ENCODE results near the gene MYH11. TPM values are rescaled to one million over a fixed set of nuclear protein-coding genes. Genes with fewer than 3 reads are reported as not detected.
"Not testable (repeated sequence)": the region's sequence is repeated elsewhere in the genome, so short reads cannot be mapped to it uniquely, and the experiment has no call there.

MYH11 gene
- total RNA-seq, 3 donors from 2014 or later, result 11.7 to 144 (median 96.6) TPM

DNA sequence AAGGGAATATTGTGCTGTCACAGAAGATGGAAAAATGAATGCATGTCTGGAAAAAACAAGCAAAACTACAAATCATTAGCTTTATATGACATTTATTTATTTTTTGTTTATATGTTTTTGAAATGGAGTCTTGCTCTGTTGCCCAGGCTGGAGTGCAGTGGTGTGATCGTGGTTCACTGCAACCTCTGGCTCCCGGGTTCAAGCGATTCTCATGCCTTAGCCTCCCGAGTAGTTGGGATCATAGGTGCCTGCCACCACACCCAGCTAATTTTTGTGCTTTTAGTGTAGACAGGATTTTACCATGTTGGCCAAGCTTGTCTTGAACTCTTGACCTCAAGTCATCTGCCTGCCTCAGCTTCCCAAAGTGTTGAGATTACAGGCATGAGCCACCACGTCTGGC lies 198.3 kb downstream of the MYH11 start:
- no peak overlapping the region for H3K4me3 ChIP-seq
- peaks cover 0 to 3% of the 10 kb centered on the region in 2 donors for H3K4me1 ChIP-seq
- no peaks in the 10 kb centered on the region for H3K36me3 ChIP-seq
- intact Hi-C loops (cut with DNase I; ENCODE audit: low total_unique reads), result no loop called here
- no peaks in the 10 kb centered on the region for H3K27me3 ChIP-seq
- DNase-seq (ENCODE audit: low spot score in 2 of 2), result no peak
- no peaks in the 10 kb centered on the region for H3K9me3 ChIP-seq
- TF ChIP-seq POLR2AphosphoS5 (IDR thresholded peaks at IDR 0.05) (no peak), POLR2A (IDR thresholded peaks at IDR 0.05) (no peak)
- TF ChIP-seq, protein P1, sequence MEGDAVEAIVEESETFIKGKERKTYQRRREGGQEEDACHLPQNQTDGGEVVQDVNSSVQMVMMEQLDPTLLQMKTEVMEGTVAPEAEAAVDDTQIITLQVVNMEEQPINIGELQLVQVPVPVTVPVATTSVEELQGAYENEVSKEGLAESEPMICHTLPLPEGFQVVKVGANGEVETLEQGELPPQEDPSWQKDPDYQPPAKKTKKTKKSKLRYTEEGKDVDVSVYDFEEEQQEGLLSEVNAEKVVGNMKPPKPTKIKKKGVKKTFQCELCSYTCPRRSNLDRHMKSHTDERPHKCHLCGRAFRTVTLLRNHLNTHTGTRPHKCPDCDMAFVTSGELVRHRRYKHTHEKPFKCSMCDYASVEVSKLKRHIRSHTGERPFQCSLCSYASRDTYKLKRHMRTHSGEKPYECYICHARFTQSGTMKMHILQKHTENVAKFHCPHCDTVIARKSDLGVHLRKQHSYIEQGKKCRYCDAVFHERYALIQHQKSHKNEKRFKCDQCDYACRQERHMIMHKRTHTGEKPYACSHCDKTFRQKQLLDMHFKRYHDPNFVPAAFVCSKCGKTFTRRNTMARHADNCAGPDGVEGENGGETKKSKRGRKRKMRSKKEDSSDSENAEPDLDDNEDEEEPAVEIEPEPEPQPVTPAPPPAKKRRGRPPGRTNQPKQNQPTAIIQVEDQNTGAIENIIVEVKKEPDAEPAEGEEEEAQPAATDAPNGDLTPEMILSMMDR (IDR thresholded peaks at IDR 0.05), result no peak
- no peak overlapping the region for H3K27ac ChIP-seq

- intact Hi-C loops (cut with DNase I; ENCODE audit: low total_unique reads), result no loop called here
- Histone ChIP-seq H3K4me1 (peaks cover 0 to 3% of the 10 kb centered on the region in 2 donors), H3K27me3 (no peaks in the 10 kb centered on the region), H3K4me3 (no peak overlapping the region), H3K36me3 (no peaks in the 10 kb centered on the region), H3K27ac (no peak overlapping the region), H3K9me3 (no peaks in the 10 kb centered on the region)
- TF ChIP-seq POLR2AphosphoS5 (IDR thresholded peaks at IDR 0.05) (no peak), POLR2A (IDR thresholded peaks at IDR 0.05) (no peak)
- TF ChIP-seq, protein P1 (IDR thresholded peaks at IDR 0.05), result no peak
- no peak for DNase-seq (ENCODE audit: low spot score in 2 of 2)
Observed at GRCh38 chr16:15658149-15658548, 198.7 kb downstream of the MYH11 start.

DNA sequence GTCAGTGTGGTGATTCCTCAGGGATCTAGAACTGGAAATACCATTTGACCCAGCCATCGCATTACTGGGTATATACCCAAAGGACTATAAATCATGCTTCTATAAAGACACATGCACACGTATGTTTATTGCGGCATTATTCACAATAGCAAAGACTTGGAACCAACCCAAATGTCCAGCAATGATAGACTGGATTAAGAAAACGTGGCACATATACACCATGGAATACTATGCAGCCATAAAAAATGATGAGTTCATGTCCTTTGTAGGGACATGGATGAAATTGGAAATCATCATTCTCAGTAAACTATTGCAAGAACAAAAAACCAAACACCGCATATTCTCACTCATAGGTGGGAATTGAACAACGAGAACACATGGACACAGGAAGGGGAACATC lies 201.3 kb downstream of the MYH11 start:
- H3K4me3 ChIP-seq; H3K27me3 ChIP-seq; H3K9me3 ChIP-seq; intact Hi-C loops (cut with DNase I; ENCODE audit: low total_unique reads); H3K4me1 ChIP-seq; H3K27ac ChIP-seq; H3K36me3 ChIP-seq; DNase-seq (ENCODE audit: low spot score in 2 of 2): not testable (repeated sequence)

- peaks cover 0 to 3% of the 10 kb centered on the region in 2 donors for H3K4me1 ChIP-seq
- no peak for DNase-seq (ENCODE audit: low spot score in 2 of 2)
- no peaks in the 10 kb centered on the region for H3K36me3 ChIP-seq
- TF ChIP-seq POLR2AphosphoS5 (IDR thresholded peaks at IDR 0.05) (no peak), POLR2A (IDR thresholded peaks at IDR 0.05) (no peak)
- TF ChIP-seq, protein P1 (IDR thresholded peaks at IDR 0.05), result no peak
- intact Hi-C loops (cut with DNase I; ENCODE audit: low total_unique reads), result no loop called here
- H3K9me3 ChIP-seq, result no peaks in the 10 kb centered on the region
- H3K4me3 ChIP-seq, result no peak overlapping the region
- no peak overlapping the region for H3K27ac ChIP-seq
- no peaks in the 10 kb centered on the region for H3K27me3 ChIP-seq
Observed at GRCh38 chr16:15654591-15654990, 202.2 kb downstream of the MYH11 start.

DNA sequence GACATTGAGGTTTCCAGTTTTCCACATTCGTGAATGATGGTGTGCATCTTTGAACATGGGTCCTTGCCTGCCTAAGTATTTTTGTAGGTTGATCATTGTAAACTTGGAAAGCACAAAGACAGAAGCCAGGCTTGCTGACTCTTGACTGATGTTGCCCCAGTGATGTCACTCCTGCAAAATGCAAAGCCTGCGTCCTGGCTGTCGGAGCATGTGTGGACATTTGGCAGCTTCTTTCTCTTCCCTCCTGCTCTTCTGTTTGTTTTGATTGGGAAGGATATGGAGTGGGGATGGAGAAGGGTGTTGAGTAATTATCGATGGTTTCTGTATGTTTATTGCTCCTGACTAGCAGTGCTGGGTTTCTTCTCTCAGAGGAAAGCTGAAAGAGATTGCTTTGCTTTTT lies 203.6 kb downstream of the MYH11 start:
- H3K27ac ChIP-seq, result no peak overlapping the region
- H3K4me1 ChIP-seq, result peaks cover 0 to 3% of the 10 kb centered on the region in 2 donors
- H3K27me3 ChIP-seq, result no peaks in the 10 kb centered on the region
- TF ChIP-seq POLR2AphosphoS5 (IDR thresholded peaks at IDR 0.05), result no peak
- TF ChIP-seq, protein P1 (IDR thresholded peaks at IDR 0.05), result no peak
- no peak for TF ChIP-seq POLR2A (IDR thresholded peaks at IDR 0.05)
- intact Hi-C loops (cut with DNase I; ENCODE audit: low total_unique reads), result no loop called here
- H3K36me3 ChIP-seq, result no peaks in the 10 kb centered on the region
- no peak for DNase-seq (ENCODE audit: low spot score in 2 of 2)
- H3K4me3 ChIP-seq, result no peak overlapping the region
- H3K9me3 ChIP-seq, result no peaks in the 10 kb centered on the region

Other genes with a start within 250 kb of the MYH11 start
- gene MARF1, start 213.9 kb downstream of the MYH11 start, total RNA-seq, result 10 to 100 TPM; 42.9 to 49.3 (median 47.5) TPM
- gene NDE1, start 206.8 kb downstream of the MYH11 start, total RNA-seq, result 10 to 100 TPM; 19.0 to 34.7 (median 34.1) TPM
- gene CEP20, start 31.6 kb upstream of the MYH11 start, total RNA-seq, result 10 to 100 TPM; 31.8 to 43.9 (median 40.8) TPM
- 10 to 100 TPM; 14.6 to 26.9 (median 21.3) TPM for gene ABCC1, start 92.6 kb upstream of the MYH11 start, total RNA-seq

All from breast epithelium (tissue), 4 donors.